B cell (primary cell): ENCODE data around the gene MRPS27. TPM values are rescaled to one million over a fixed set of nuclear protein-coding genes. Genes with fewer than 3 reads are reported as not detected.

Source experiments
- ATAC-seq: fragments of 200-7000 bp; cut with Tn5 transposase; one replicate; pipeline ENCODE4 v1.10.0; 2021; ENCODE audit warnings: low read depth, mild to moderate bottlenecking, moderate number of reproducible peaks, moderate library complexity
- CTCF ChIA-PET: fragments of 350-600 bp; sonication (Branson Sonifier 250); formaldehyde crosslinking; loops from one replicate; lab custom pipeline; 2021; ENCODE audit warnings: antibody characterized with exemption, inconsistent platforms; lab: Charles Lee
- POLR2A ChIA-PET: fragments of 350-600 bp; sonication (Branson Sonifier 250); formaldehyde crosslinking; loops from one replicate; lab custom pipeline; 2021; ENCODE audit warnings: antibody characterized with exemption; lab: Charles Lee
- DNase-seq: peaks from one replicate; pipeline ENCODE4 v3.0.0; 2013
- H2AFZ ChIP-seq: 2 replicates; pipeline ENCODE4 v1.6.1; 2012; ENCODE audit warnings: mild to moderate bottlenecking, low read depth, low read length; ENCODE audit not compliant: insufficient read depth, poor library complexity, severe bottlenecking
- H3K27ac ChIP-seq, 2 donors: 1 replicate in 1 of 2; 2 replicates in 1 of 2; pipeline ENCODE4 v1.5.1; 2012 to 2013; ENCODE audit warnings: low read length in 2 of 2, mild to moderate bottlenecking in 2 of 2, moderate library complexity in 1 of 2
- H3K27me3 ChIP-seq, 4 experiments: fragments of 200-600 bp in 1 of 4; sonication (generic) in 1 of 4; replicated peaks in 1 of 4; 1 replicate in 2 of 4; 2 replicates in 2 of 4; pipeline versions ENCODE4 v1.6.1 to v1.7.0; 2013 to 2016; ENCODE audit warnings: low read length in 3 of 4, mild to moderate bottlenecking in 2 of 4, mixed read lengths in 1 of 4, moderate library complexity in 1 of 4; ENCODE audit not compliant: insufficient read depth in 4 of 4, control insufficient read depth in 3 of 4; ENCODE audit errors: control extremely low read depth in 1 of 4
- H3K36me3 ChIP-seq, 2 experiments: replicated peaks in 1 of 2; 1 replicate in 1 of 2; 2 replicates in 1 of 2; pipeline versions ENCODE4 v1.6.1 to v1.7.1; 2013; ENCODE audit warnings: low read length in 1 of 2; ENCODE audit not compliant: insufficient read depth in 2 of 2, control insufficient read depth in 1 of 2; ENCODE audit errors: control extremely low read depth in 1 of 2, extremely low read depth in 1 of 2
- H3K4me1 ChIP-seq, 2 donors: fragments of 200-600 bp in 1 of 2; sonication (generic) in 1 of 2; 1 replicate in 1 of 2; 2 replicates in 1 of 2; pipeline versions ENCODE4 v1.5.1 to v1.6.1; 2013 to 2017; ENCODE audit warnings: low read length in 2 of 2; ENCODE audit not compliant: control insufficient read depth in 2 of 2, insufficient read depth in 2 of 2
- H3K4me2 ChIP-seq: replicated peaks from 2 replicates; pipeline ENCODE3; 2012; ENCODE audit warnings: mild to moderate bottlenecking, low read depth, low read length; ENCODE audit not compliant: poor library complexity, severe bottlenecking
- H3K4me3 ChIP-seq, 5 experiments: fragments of 200-600 bp in 1 of 5; sonication (generic) in 1 of 5; 1 replicate in 3 of 5; 2 replicates in 2 of 5; pipeline versions ENCODE4 v1.5.1 to v1.7.0; 2011 to 2016; ENCODE audit warnings: low read length in 4 of 5, mild to moderate bottlenecking in 4 of 5, low read depth in 2 of 5, control low read depth in 1 of 5, moderate library complexity in 1 of 5; ENCODE audit not compliant: insufficient read depth in 1 of 5; ENCODE audit errors: control extremely low read depth in 1 of 5, extremely low read depth in 1 of 5
- H3K79me2 ChIP-seq: fragments of 200-600 bp; sonication (generic); one replicate; pipeline ENCODE4 v1.6.0; 2016; ENCODE audit warnings: low read length; ENCODE audit not compliant: control insufficient read depth, insufficient read depth
- H3K9ac ChIP-seq: fragments of 200-600 bp; sonication (generic); 2 replicates; pipeline ENCODE4 v1.6.1; 2017; ENCODE audit warnings: mild to moderate bottlenecking, low read length, moderate library complexity
- H3K9me3 ChIP-seq, 3 donors: one replicate each; pipeline versions ENCODE4 v1.6.1 to v1.7.1; 2013; ENCODE audit warnings: low read length in 2 of 3; ENCODE audit not compliant: control insufficient read depth in 2 of 3, insufficient read depth in 1 of 3; ENCODE audit errors: control extremely low read depth in 1 of 3
- H4K20me1 ChIP-seq: 2 replicates; pipeline ENCODE4 v1.6.0; 2012; ENCODE audit warnings: mild to moderate bottlenecking, low read length; ENCODE audit not compliant: insufficient read depth, control insufficient read depth, poor library complexity, severe bottlenecking
- H3K27ac Mint-ChIP-seq: one replicate; pipeline ENCODE4 v1.8.0; 2021; ENCODE audit warnings: mixed read lengths
- H3K27me3 Mint-ChIP-seq: one replicate; pipeline ENCODE4 v1.8.0; 2021; ENCODE audit warnings: mixed read lengths
- H3K4me1 Mint-ChIP-seq: one replicate; pipeline ENCODE4 v1.8.0; 2021; ENCODE audit warnings: mixed read lengths
- H3K4me3 Mint-ChIP-seq: one replicate; pipeline ENCODE4 v1.8.0; 2021; ENCODE audit warnings: mixed read lengths
- H3K9me3 Mint-ChIP-seq: one replicate; pipeline ENCODE4 v1.8.0; 2022; ENCODE audit warnings: mixed read lengths; ENCODE audit not compliant: insufficient read depth
- CTCF ChIP-seq: fragments of 200-600 bp; IDR thresholded peaks from one replicate; pipeline ENCODE4 v1.8.0; 2022; ENCODE audit warnings: antibody characterized with exemption, mild to moderate bottlenecking
- EZH2 ChIP-seq: IDR thresholded peaks from 2 replicates; pipeline ENCODE4 v1.6.1; 2012; ENCODE audit warnings: borderline replicate concordance, low read depth, mild to moderate bottlenecking, moderate library complexity, low read length; ENCODE audit not compliant: insufficient read depth, poor library complexity, severe bottlenecking
- WGBS: methylation state at CpG from one replicate; pipeline ENCODE4 v1.1.5; 2013; ENCODE audit warnings: missing lambda C conversion rate; ENCODE audit not compliant: insufficient coverage; 5-methylcytosine and 5-hydroxymethylcytosine counted together
- intact Hi-C: fragments of 100-400 bp; cut with micrococcal nuclease; formaldehyde crosslinking; loops from one replicate; pipeline ENCODE4 v1.10.0; 2022
- polyA plus RNA-seq: library from polyadenylated mRNA; depleted of rRNA; stranded (reverse); fragments of >200 nt; gene quantifications from 2 replicates; pipeline ENCODE4 v1.2.3, GENCODE V29; 2012
- total RNA-seq, 2 donors: library from RNA; stranded (reverse); fragments of 120-200 nt in 1 of 2; gene quantifications; 1 replicate in 1 of 2; 2 replicates in 1 of 2; pipeline versions ENCODE4 v1.2.3 to v1.2.4, GENCODE V29; 2013 to 2022

The MRPS27 gene
- total and polyA plus RNA-seq, 2 donors (not counting 1 experiment from before 2014, with no cell fraction given): 33.4 to 58.3 TPM

- Histone ChIP-seq H3K4me2 (no peak overlapping the region), H3K4me1 (no peaks in the 10 kb centered on the region), H3K79me2 (no peaks in the 10 kb centered on the region), H4K20me1 (no peaks in the 10 kb centered on the region), H3K4me3 (no peak overlapping the region), H2AFZ (no peak overlapping the region), H3K9me3 (no peaks in the 10 kb centered on the region), H3K27me3 (peaks cover 0 to 10% (median 0%) of the 10 kb centered on the region in 4 experiments), H3K36me3 (no peaks in the 10 kb centered on the region), H3K27ac (no peak overlapping the region), H3K9ac (no peak overlapping the region)
- ATAC-seq (no peak), DNase-seq (no peak)
- 94% methylated on average over 9 of the region's 10 CpGs for WGBS
- intact Hi-C loops: no loop called here
- Mint-ChIP-seq H3K27ac (no peak overlapping the region), H3K4me3 (no peak overlapping the region), H3K27me3 (peaks cover 12% of the 10 kb centered on the region), H3K4me1 (no peaks in the 10 kb centered on the region), H3K9me3 (no peaks in the 10 kb centered on the region)
- ChIA-PET POLR2A (no interaction called here), CTCF (no interaction called here)
- TF ChIP-seq EZH2: no peak
- no peak for TF ChIP-seq CTCF
Observed at GRCh38 chr5:72185496-72186329, 134.3 kb downstream of the MRPS27 start.

- Histone ChIP-seq H3K9ac (no peak overlapping the region), H3K9me3 (no peaks in the 10 kb centered on the region), H3K36me3 (no peaks in the 10 kb centered on the region), H3K4me3 (no peak overlapping the region), H4K20me1 (no peaks in the 10 kb centered on the region), H3K27me3 (peaks cover 0 to 10% (median 0%) of the 10 kb centered on the region in 4 experiments), H3K4me1 (no peaks in the 10 kb centered on the region), H3K27ac (no peak overlapping the region), H3K79me2 (no peaks in the 10 kb centered on the region), H2AFZ (no peak overlapping the region), H3K4me2 (no peak overlapping the region)
- ChIA-PET POLR2A (no interaction called here), CTCF (no interaction called here)
- H3K27me3 Mint-ChIP-seq: peaks cover 20% of the 10 kb centered on the region
- WGBS: no CpG with 5 or more reads among the region's 3 CpGs
- TF ChIP-seq CTCF (no peak), EZH2 (no peak)
- intact Hi-C loops: no loop called here
- no peaks in the 10 kb centered on the region for H3K4me1 Mint-ChIP-seq
- no peak overlapping the region for H3K27ac Mint-ChIP-seq
- H3K9me3 Mint-ChIP-seq: no peaks in the 10 kb centered on the region
- no peak for DNase-seq
- ATAC-seq: no peak
- no peak overlapping the region for H3K4me3 Mint-ChIP-seq
Observed at GRCh38 chr5:72184408-72184807, 135.6 kb downstream of the MRPS27 start.
